ENCODE data around the gene CNPPD1. TPM values are rescaled to one million over a fixed set of nuclear protein-coding genes. Genes with fewer than 3 reads are reported as not detected.
A peak's percentile ranks its signal among the peaks of the same experiment; 100 is the strongest.

Gene CNPPD1
- total and polyA plus RNA-seq, 11 donors: 37.3 to 118 (median 57.2) TPM

- Histone ChIP-seq H3K27me3 (no peaks in the 10 kb centered on the region), H3K4me1 (peaks cover 0 to 15% (median 10%) of the 10 kb centered on the region in 12 donors), H3K9me3 (no peaks in the 10 kb centered on the region), H3K36me3 (no peaks in the 10 kb centered on the region), H3K27ac (no peak overlapping the region), H3K4me3 (no peak overlapping the region)
- DNase-seq (no peak), ATAC-seq (no peak)
- TF ChIP-seq, protein P1, sequence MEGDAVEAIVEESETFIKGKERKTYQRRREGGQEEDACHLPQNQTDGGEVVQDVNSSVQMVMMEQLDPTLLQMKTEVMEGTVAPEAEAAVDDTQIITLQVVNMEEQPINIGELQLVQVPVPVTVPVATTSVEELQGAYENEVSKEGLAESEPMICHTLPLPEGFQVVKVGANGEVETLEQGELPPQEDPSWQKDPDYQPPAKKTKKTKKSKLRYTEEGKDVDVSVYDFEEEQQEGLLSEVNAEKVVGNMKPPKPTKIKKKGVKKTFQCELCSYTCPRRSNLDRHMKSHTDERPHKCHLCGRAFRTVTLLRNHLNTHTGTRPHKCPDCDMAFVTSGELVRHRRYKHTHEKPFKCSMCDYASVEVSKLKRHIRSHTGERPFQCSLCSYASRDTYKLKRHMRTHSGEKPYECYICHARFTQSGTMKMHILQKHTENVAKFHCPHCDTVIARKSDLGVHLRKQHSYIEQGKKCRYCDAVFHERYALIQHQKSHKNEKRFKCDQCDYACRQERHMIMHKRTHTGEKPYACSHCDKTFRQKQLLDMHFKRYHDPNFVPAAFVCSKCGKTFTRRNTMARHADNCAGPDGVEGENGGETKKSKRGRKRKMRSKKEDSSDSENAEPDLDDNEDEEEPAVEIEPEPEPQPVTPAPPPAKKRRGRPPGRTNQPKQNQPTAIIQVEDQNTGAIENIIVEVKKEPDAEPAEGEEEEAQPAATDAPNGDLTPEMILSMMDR (IDR thresholded peaks at IDR 0.05): no peak
- TF ChIP-seq POLR2A (IDR thresholded peaks at IDR 0.05): no peak
- intact Hi-C loops (cut with DNase I): loop anchor here in 6 of 10 donors (5.0 to 10.0 kb wide), 3 partner anchors 44 to 222 kb away; partner anchors contain the start of genes DNPEP (in 3 of the 6) and ZFAND2B (in 3 of the 6)
- WGBS, 4 donors: 92 to 97% (median 95%) methylated on average over 6 of the region's 6 CpGs
These were observed 13.6 kb downstream of the CNPPD1 start for GRCh38 chr2:219163156-219163555.

GRCh38 chr2:219161097-219161496 lies 15.6 kb downstream of the CNPPD1 start:
- WGBS, 4 donors: 67 to 76% (median 72%) methylated on average over 4 of the region's 4 CpGs
- Histone ChIP-seq H3K4me1 (peaks cover 0 to 15% (median 10%) of the 10 kb centered on the region in 12 donors), H3K27me3 (no peaks in the 10 kb centered on the region), H3K9me3 (no peaks in the 10 kb centered on the region), H3K36me3 (peaks cover 0 to 16% (median 15%) of the 10 kb centered on the region in 9 donors), H3K4me3 (peak overlapping the region in 11 of 12 donors; percentile 42 to 88 (median 69)), H3K27ac (peak overlapping the region in 11 of 12 donors; percentile 88 to 99 (median 95))
- intact Hi-C loops (cut with DNase I): loop anchor here in 8 of 10 donors (2.0 to 10.0 kb wide), 7 partner anchors 16 to 224 kb away; partner anchors contain the start of genes ZFAND2B (in 4 of the 8), DNPEP (in 3 of the 8) and CNPPD1 (in 1 of the 8)
- no peak for ATAC-seq
- DNase-seq: no peak
- no peak for TF ChIP-seq POLR2A (IDR thresholded peaks at IDR 0.05)
- TF ChIP-seq, protein P1 (IDR thresholded peaks at IDR 0.05): no peak

GRCh38 chr2:219160186-219161017 lies 16.3 kb downstream of the CNPPD1 start, which contains the start of gene NHEJ1:
TSS of gene NHEJ1 (minus strand) at chr2:219160815. CDS start at chr2:219158362, 2,453 bp downstream.
- TF ChIP-seq POLR2A (IDR thresholded peaks at IDR 0.05): peak in 1 of 2 donors; percentile 64
- TF ChIP-seq, protein P1 (IDR thresholded peaks at IDR 0.05): peak; percentile 98 to 100 (median 99)
- intact Hi-C loops (cut with DNase I): loop anchor here (1.0 to 10.0 kb wide), 12 partner anchors 11 to 224 kb away; partner anchors contain the start of genes ZFAND2B (in 4 of the 10), DNPEP (in 3 of the 10), CNPPD1 (in 1 of the 10) and RETREG2 (in 1 of the 10)
- no peaks in the 10 kb centered on the region for H3K27me3 ChIP-seq
- 0 to 3% (median 1%) methylated on average over 29 to 70 of the region's 70 CpGs for WGBS, 4 donors
- H3K36me3 ChIP-seq: peaks cover 0 to 23% (median 22%) of the 10 kb centered on the region in 9 donors
- H3K9me3 ChIP-seq: no peaks in the 10 kb centered on the region
- ATAC-seq (peak; percentile 96 to 98 (median 98)), DNase-seq (peak; percentile 95 to 98 (median 96))
- H3K27ac ChIP-seq: peak within 1 kb of the TSS; percentile 88 to 99 (median 95)
- peak within 1 kb of the TSS; percentile 42 to 88 (median 68) for H3K4me3 ChIP-seq
- H3K4me1 ChIP-seq: peaks cover 0 to 15% (median 10%) of the 10 kb centered on the region in 12 donors

All from heart left ventricle (tissue), 16 donors.